ENCODE results near the gene MRPL48.
"Not testable (repeated sequence)": the region's sequence is repeated elsewhere in the genome, so short reads cannot be mapped to it uniquely, and the experiment has no call there.

Gene MRPL48

DNA sequence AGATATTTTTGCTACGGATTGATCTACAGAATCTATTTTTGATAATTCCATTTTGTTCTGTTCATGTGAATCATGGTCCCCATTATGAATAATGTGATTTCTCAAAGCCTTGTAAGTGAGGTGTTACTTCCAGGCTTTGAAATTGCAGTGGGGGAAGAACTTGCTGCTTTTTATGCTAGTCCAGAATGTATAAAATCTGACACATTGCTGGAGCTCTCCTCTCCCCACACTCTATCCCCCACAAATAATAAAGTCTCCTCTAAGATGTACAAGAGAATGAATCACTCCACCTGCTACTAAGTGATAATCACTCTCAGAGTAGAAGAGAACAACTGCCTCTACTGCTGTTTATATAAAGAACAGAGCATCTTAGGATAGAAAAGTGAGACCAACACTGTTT, 20.9 kb upstream of the MRPL48 start:
- in situ Hi-C loops (cut with HindIII; ENCODE audit: low sequenced_read_pairs) = no loop called here
- DNase-seq (ENCODE audit: low read depth) = no peak
- TF ChIP-seq, protein P1, sequence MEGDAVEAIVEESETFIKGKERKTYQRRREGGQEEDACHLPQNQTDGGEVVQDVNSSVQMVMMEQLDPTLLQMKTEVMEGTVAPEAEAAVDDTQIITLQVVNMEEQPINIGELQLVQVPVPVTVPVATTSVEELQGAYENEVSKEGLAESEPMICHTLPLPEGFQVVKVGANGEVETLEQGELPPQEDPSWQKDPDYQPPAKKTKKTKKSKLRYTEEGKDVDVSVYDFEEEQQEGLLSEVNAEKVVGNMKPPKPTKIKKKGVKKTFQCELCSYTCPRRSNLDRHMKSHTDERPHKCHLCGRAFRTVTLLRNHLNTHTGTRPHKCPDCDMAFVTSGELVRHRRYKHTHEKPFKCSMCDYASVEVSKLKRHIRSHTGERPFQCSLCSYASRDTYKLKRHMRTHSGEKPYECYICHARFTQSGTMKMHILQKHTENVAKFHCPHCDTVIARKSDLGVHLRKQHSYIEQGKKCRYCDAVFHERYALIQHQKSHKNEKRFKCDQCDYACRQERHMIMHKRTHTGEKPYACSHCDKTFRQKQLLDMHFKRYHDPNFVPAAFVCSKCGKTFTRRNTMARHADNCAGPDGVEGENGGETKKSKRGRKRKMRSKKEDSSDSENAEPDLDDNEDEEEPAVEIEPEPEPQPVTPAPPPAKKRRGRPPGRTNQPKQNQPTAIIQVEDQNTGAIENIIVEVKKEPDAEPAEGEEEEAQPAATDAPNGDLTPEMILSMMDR (IDR thresholded peaks at IDR 0.05; ENCODE audit: low read depth, low read length, missing control alignments) = no peak
- H3K4me3 ChIP-seq (ENCODE audit: low read depth, low read length) = no peak overlapping the region

DNA sequence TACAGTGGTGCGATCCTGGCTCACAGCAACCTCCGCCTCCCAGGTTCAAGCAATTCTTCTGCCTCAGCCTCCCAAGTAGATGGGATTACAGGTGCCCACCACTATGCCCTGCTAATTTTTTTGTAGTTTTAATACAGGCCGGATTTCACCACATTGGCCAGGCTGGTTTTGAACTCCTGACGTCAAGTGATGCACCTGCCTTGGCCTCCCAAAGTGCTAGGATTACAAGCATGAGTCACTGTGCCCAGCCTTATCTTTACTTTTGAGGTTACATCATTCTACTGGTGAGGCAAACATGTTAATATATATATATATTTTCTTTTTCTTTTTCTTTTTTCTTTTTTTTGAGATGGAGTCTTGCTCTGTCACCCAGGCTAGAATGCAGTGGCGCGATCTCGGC, 16.9 kb upstream of the MRPL48 start:
- H3K4me3 ChIP-seq (ENCODE audit: low read depth, low read length); DNase-seq (ENCODE audit: low read depth); in situ Hi-C loops (cut with HindIII; ENCODE audit: low sequenced_read_pairs): not testable (repeated sequence)

DNA sequence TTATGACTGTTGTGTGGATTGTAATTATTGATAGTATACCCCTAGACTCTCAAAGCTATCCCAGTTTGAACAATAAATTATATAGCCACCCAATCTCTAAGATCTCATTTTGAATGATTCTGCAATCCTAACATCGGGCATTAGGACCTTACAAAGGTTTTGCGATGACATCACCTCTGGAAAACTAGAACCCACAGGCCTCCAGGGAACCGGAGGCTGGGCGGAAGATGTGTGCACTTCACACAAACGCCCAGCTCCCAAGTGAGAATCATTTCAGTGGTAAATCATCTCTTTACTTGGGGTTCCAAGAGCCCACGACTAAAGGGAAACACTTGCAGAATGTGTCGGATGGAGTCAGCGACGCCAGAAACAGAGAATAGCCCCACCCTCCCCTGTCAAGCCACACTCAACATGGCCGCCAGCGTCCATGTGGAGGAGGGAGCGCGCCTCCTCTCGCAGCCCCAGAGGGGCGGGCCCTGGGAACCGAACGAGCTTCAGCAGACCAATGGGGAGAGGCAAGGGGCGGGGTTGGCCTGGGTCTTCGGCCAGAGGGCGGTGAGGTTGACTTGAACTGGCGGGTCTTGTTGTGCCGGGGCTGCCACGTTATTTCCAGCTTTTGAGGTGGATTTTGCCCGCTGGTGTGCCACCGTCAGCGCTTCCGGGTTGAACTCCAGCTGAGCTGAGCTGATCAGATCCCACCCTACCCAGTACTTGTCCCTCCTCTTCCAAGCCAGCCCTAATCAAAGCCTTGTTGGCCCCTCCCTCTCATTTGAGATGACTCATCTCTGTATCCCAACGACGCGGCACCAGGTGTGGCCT, 8.4 kb upstream of the MRPL48 start:
- peak; percentile 91 for DNase-seq (ENCODE audit: low read depth)
- in situ Hi-C loops (cut with HindIII; ENCODE audit: low sequenced_read_pairs) = no loop called here
- TF ChIP-seq, protein P1 (IDR thresholded peaks at IDR 0.05; ENCODE audit: low read depth, low read length, missing control alignments) = no peak
- peak overlapping the region; percentile 54 for H3K4me3 ChIP-seq (ENCODE audit: low read depth, low read length)

DNA sequence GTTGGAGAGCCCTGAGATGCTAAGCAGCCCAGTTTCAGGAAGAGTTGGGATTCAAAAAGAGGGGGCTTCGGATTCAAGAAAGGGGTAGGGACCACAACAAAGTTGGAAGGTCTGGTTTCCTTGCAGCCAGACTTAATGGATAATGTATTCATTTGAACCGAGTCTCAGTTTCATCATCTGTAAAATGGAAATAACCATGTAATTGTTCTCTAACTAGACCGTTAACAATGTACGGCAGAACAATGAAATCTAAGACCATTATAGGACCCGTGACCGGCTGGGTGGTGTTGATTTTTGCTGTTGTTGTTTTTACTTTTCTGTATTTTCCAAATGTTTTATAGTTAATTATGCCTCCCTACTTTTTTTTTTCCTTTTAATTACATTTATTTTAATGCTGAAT, 6.4 kb upstream of the MRPL48 start:
- H3K4me3 ChIP-seq (ENCODE audit: low read depth, low read length) = no peak overlapping the region
- DNase-seq (ENCODE audit: low read depth) = no peak
- TF ChIP-seq, protein P1 (IDR thresholded peaks at IDR 0.05; ENCODE audit: low read depth, low read length, missing control alignments) = no peak
- in situ Hi-C loops (cut with HindIII; ENCODE audit: low sequenced_read_pairs) = no loop called here

DNA sequence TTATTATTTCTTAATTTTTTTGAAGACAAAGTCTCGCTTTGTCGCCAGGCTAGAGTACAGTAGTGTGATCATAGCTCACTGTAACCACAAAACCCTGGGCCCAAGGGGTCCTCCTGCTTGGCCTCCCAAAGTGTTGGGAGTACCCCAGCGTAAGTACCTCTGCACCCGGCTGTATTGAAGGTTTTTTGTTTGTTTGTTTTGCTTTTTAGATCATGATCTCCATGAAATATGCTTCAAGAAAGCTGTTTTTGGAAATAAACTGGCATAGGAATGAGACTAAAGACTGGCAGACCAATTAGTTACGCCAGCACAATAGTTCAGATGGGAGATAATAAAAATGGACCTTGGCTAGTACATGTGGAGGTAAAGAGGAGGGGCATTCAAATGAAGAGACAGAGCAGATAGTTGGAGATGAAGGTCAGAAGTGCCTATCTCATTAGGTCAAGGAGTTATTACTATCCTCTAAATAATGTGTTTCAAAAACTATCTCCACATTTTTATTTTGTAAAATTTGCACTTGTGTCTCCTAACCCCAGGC, 4.1 kb upstream of the MRPL48 start:
- TF ChIP-seq, protein P1 (IDR thresholded peaks at IDR 0.05; ENCODE audit: low read depth, low read length, missing control alignments) = no peak
- no peak overlapping the region for H3K4me3 ChIP-seq (ENCODE audit: low read depth, low read length)
- in situ Hi-C loops (cut with HindIII; ENCODE audit: low sequenced_read_pairs) = no loop called here
- DNase-seq (ENCODE audit: low read depth) = no peak

DNA sequence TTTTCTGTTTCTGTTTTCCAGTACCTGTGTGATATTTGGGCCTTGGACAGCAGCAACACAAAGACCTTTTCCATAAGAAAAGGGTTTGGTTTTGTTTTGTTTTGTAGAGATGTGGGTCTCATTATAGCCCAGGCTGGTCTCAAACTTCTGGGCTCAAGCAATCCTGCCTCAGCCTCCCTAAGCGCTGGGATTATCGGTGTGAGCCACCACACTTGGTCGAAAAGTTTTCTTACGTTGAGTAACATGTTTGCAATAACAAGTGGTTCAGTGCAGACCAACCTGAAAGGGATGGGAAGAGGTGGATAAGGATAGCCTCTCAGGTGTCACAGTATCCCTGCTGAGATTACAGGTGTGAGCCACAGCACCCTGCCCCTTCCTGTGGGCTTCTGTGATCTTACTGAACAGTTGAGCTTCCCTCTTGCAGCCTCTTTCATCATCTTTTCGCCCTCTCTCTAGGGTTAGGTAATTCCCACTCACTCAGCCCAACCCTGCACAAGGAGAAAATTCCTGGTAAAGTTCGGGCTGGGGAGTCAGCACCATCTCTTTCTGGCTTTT, 3.5 kb upstream of the MRPL48 start:
- TF ChIP-seq, protein P1 (IDR thresholded peaks at IDR 0.05; ENCODE audit: low read depth, low read length, missing control alignments) = no peak
- H3K4me3 ChIP-seq (ENCODE audit: low read depth, low read length) = no peak overlapping the region
- no peak for DNase-seq (ENCODE audit: low read depth)
- in situ Hi-C loops (cut with HindIII; ENCODE audit: low sequenced_read_pairs) = no loop called here

DNA sequence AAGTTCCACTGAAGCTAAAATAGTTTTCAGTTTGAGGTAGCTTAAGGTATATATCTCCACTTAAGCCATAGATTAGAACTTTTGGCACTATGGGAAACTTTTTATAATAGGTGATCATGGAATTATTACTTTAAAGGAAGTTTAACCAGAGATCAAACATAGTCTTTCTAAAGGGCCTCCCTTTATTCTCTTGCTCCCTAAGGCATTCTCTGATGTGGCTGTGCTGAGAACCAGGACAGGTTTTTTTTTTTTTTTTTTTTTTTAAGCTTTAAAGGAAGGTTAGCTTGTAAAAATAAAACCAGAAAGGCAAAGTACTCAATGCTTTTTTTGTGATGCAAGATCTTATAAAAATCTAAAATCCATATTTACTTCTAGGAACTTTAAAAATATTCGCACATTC, 2.9 kb upstream of the MRPL48 start:
- DNase-seq (ENCODE audit: low read depth) = no peak
- in situ Hi-C loops (cut with HindIII; ENCODE audit: low sequenced_read_pairs) = no loop called here
- TF ChIP-seq, protein P1 (IDR thresholded peaks at IDR 0.05; ENCODE audit: low read depth, low read length, missing control alignments) = no peak
- no peak overlapping the region for H3K4me3 ChIP-seq (ENCODE audit: low read depth, low read length)

DNA sequence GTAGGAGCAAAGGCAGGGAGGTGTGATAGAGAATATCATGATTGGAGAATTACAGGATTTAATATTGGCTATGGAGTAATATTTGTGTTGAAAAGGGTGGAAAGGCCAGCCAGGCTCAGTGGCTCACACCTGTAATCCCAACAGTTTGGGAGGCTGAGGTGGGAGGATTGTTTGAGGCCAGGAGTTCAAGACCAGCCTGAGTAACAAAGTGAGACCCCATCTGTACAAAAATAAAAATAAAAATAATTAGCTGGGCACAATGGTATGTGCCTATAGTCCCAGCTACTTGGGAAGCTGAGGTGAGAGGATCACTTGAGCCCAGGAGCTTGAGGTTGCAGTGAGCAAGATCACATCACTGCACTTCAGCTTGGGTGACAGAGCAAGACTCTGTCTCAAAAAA, 2.2 kb upstream of the MRPL48 start:
- DNase-seq (ENCODE audit: low read depth); in situ Hi-C loops (cut with HindIII; ENCODE audit: low sequenced_read_pairs); H3K4me3 ChIP-seq (ENCODE audit: low read depth, low read length): not testable (repeated sequence)
